OCI-LY3 (cell line): ENCODE results near the gene IQCM.

Experiments
- EZH2phosphoT487 ChIP-seq: fragments of 200-600 bp; shearing (Covaris generic); IDR thresholded peaks from 2 replicates; pipeline ENCODE4 v1.6.1; 2018; ENCODE audit warnings: antibody characterized with exemption, mixed run types, low read depth
- TF ChIP-seq, protein P1 (sequence below): fragments of 200-600, 300-600 bp; sonication (generic); IDR thresholded peaks from 2 replicates; pipeline ENCODE4 v1.5.1; 2014; ENCODE audit warnings: antibody characterized with exemption, low read length, low read depth

DNA sequence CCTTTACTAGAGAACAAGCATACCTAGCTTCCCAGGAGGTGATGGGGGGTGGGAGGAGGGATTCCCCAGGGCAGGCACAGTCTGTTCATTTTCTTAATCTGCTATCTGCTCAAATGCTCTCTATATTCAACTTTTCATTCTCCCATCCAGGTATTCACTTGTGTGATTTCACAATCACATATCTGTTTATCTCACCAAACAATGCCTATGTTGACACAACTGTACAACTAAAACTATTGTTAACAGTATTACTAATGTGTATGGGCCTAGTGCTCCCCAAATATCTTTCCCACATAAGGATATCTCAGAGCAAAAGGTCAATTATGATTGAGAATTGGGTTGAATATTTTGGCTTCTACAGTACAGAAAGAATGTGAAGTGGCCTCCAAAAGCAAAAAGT, 210.8 kb downstream of the IQCM start:
- TF ChIP-seq, protein P1, sequence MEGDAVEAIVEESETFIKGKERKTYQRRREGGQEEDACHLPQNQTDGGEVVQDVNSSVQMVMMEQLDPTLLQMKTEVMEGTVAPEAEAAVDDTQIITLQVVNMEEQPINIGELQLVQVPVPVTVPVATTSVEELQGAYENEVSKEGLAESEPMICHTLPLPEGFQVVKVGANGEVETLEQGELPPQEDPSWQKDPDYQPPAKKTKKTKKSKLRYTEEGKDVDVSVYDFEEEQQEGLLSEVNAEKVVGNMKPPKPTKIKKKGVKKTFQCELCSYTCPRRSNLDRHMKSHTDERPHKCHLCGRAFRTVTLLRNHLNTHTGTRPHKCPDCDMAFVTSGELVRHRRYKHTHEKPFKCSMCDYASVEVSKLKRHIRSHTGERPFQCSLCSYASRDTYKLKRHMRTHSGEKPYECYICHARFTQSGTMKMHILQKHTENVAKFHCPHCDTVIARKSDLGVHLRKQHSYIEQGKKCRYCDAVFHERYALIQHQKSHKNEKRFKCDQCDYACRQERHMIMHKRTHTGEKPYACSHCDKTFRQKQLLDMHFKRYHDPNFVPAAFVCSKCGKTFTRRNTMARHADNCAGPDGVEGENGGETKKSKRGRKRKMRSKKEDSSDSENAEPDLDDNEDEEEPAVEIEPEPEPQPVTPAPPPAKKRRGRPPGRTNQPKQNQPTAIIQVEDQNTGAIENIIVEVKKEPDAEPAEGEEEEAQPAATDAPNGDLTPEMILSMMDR: no peak
- TF ChIP-seq EZH2phosphoT487: no peak
